Right ventricle myocardium superior (tissue), 1 donor: ENCODE measurements around the gene CALM3. TPM values are rescaled to one million over a fixed set of nuclear protein-coding genes. Genes with fewer than 3 reads are reported as not detected.

Experiments
- ATAC-seq: fragments of 200-7000 bp; cut with Tn5 transposase; one replicate; pipeline ENCODE4 v1.9.1; 2020; ENCODE audit warnings: mild to moderate bottlenecking; ENCODE audit not compliant: poor library complexity
- DNase-seq: peaks from one replicate; pipeline ENCODE4 v3.0.0-alpha.2; 2020
- intact Hi-C: fragments of 100-400 bp; cut with DNase I; formaldehyde crosslinking; loops from one replicate; pipeline ENCODE4 v1.11.2; 2022
- total RNA-seq: library from RNA; stranded (reverse); fragmentation: NEBNext Ultra II Directional; extraction: Animal tissue kit (Norgen Biotek cat#: 25700); gene quantifications from one replicate; pipeline ENCODE4 v1.2.1, GENCODE V29; 2021
- donor health status: DM: no; HTN: yes; CAD: no; lungs with severe emphysema.

Gene CALM3
- total RNA-seq, 1 donor from 2014 or later = 326 TPM

GRCh38 chr19:46596008-46596407, 5.1 kb upstream of the CALM3 start:
- no peak for DNase-seq
- ATAC-seq = no peak
- intact Hi-C loops = no loop called here

- DNase-seq (no peak), ATAC-seq (no peak)
- intact Hi-C loops = no loop called here
Observed at GRCh38 chr19:46598372-46598917, 2.7 kb upstream of the CALM3 start.

GRCh38 chr19:46599716-46600373, 1.3 kb upstream of the CALM3 start:
- intact Hi-C loops = loop anchor here (10.0 kb wide), 1 partner anchor 135 kb away; no protein-coding TSS in a partner anchor
- peak; percentile 43 for DNase-seq
- ATAC-seq = no peak

GRCh38 chr19:46600384-46601317, 479 bp upstream of the CALM3 start:
- peak; percentile 99 for DNase-seq
- intact Hi-C loops = loop anchor here (10.0 kb wide), 1 partner anchor 134 kb away; no protein-coding TSS in a partner anchor
- ATAC-seq = peak; percentile 90

- intact Hi-C loops = loop anchor here (10.0 kb wide), 1 partner anchor 132 kb away; no protein-coding TSS in a partner anchor
- ATAC-seq (no peak), DNase-seq (peak; percentile 47)
Observed at GRCh38 chr19:46602392-46603194, 1.5 kb downstream of the CALM3 start.

GRCh38 chr19:46603195-46603637, 2.1 kb downstream of the CALM3 start:
- intact Hi-C loops = loop anchor here (10.0 kb wide), 1 partner anchor 132 kb away; no protein-coding TSS in a partner anchor
- DNase-seq (peak; percentile 40), ATAC-seq (no peak)

GRCh38 chr19:46603752-46604231, 2.7 kb downstream of the CALM3 start:
- DNase-seq = peak; percentile 34
- intact Hi-C loops = loop anchor here (10.0 kb wide), 1 partner anchor 131 kb away; no protein-coding TSS in a partner anchor
- ATAC-seq = no peak

GRCh38 chr19:46604781-46605355, 3.7 kb downstream of the CALM3 start:
- peak; percentile 47 for DNase-seq
- no peak for ATAC-seq
- intact Hi-C loops = loop anchor here (10.0 kb wide), 1 partner anchor 130 kb away; no protein-coding TSS in a partner anchor

- ATAC-seq = no peak
- DNase-seq = peak; percentile 38
- intact Hi-C loops = loop anchor here (10.0 kb wide), 1 partner anchor 129 kb away; no protein-coding TSS in a partner anchor
Observed at GRCh38 chr19:46605356-46605821, 4.3 kb downstream of the CALM3 start.

GRCh38 chr19:46606019-46606418, 4.9 kb downstream of the CALM3 start:
- intact Hi-C loops = loop anchor here (10.0 kb wide), 1 partner anchor 129 kb away; no protein-coding TSS in a partner anchor
- DNase-seq (peak; percentile 23), ATAC-seq (no peak)

GRCh38 chr19:46606681-46607447, 5.7 kb downstream of the CALM3 start:
- intact Hi-C loops = loop anchor here (10.0 kb wide), 1 partner anchor 128 kb away; no protein-coding TSS in a partner anchor
- peak; percentile 19 for DNase-seq
- no peak for ATAC-seq

GRCh38 chr19:46607448-46607841, 6.3 kb downstream of the CALM3 start:
- intact Hi-C loops = loop anchor here (10.0 kb wide), 1 partner anchor 127 kb away; no protein-coding TSS in a partner anchor
- ATAC-seq (no peak), DNase-seq (peak; percentile 27)

GRCh38 chr19:46608178-46608577, 7.0 kb downstream of the CALM3 start:
- DNase-seq = peak; percentile 21
- intact Hi-C loops = loop anchor here (10.0 kb wide), 1 partner anchor 127 kb away; no protein-coding TSS in a partner anchor
- ATAC-seq = no peak

- intact Hi-C loops = loop anchor here (10.0 kb wide), 1 partner anchor 126 kb away; no protein-coding TSS in a partner anchor
- DNase-seq (peak; percentile 26), ATAC-seq (no peak)
Observed at GRCh38 chr19:46608581-46609345, 7.6 kb downstream of the CALM3 start.

GRCh38 chr19:46609511-46610412, 8.6 kb downstream of the CALM3 start:
- DNase-seq (peak; percentile 28), ATAC-seq (no peak)
- intact Hi-C loops = loop anchor here (10.0 kb wide), 1 partner anchor 125 kb away; no protein-coding TSS in a partner anchor
